Spleen (tissue), 11 donors: Measurements from ENCODE around the gene PDE10A. TPM values are rescaled to one million over a fixed set of nuclear protein-coding genes. Genes with fewer than 3 reads are reported as not detected.
A peak's percentile ranks its signal among the peaks of the same experiment; 100 is the strongest.

ENCODE experiments used
- DNase-seq: peaks from one replicate; pipeline ENCODE4 v3.0.0-alpha.2; 2020
- H3K27ac ChIP-seq, 8 donors: fragments of 200-600 bp; sonication (generic) in 7 of 8; 1 replicate in 4 of 8; 2 replicates in 4 of 8; pipeline versions ENCODE4 v1.5.0 to v1.8.0; 2016 to 2021; ENCODE audit warnings: inconsistent platforms in 4 of 8, mild to moderate bottlenecking in 4 of 8, moderate library complexity in 1 of 8
- H3K27me3 ChIP-seq, 7 donors: fragments of 200-600 bp; sonication (generic) in 6 of 7; replicated peaks in 1 of 7; 1 replicate in 4 of 7; 2 replicates in 3 of 7; pipeline versions ENCODE4 v1.5.0 to v1.8.0; 2016 to 2021; ENCODE audit warnings: inconsistent platforms in 3 of 7, mild to moderate bottlenecking in 1 of 7
- H3K36me3 ChIP-seq, 6 donors: fragments of 200-600 bp; sonication (generic) in 5 of 6; 1 replicate in 4 of 6; 2 replicates in 2 of 6; pipeline versions ENCODE4 v1.5.0 to v1.8.0; 2016 to 2021; ENCODE audit warnings: inconsistent platforms in 2 of 6
- H3K4me1 ChIP-seq, 6 donors: fragments of 200-600 bp; sonication (generic) in 5 of 6; 1 replicate in 3 of 6; 2 replicates in 3 of 6; pipeline versions ENCODE4 v1.5.0 to v1.8.0; 2016 to 2021; ENCODE audit warnings: inconsistent platforms in 3 of 6
- H3K4me3 ChIP-seq, 8 donors: fragments of 200-600 bp; sonication (generic) in 7 of 8; 1 replicate in 4 of 8; 2 replicates in 4 of 8; pipeline versions ENCODE4 v1.5.0 to v1.8.0; 2016 to 2021; ENCODE audit warnings: inconsistent platforms in 4 of 8, mild to moderate bottlenecking in 4 of 8, moderate library complexity in 2 of 8
- H3K9me3 ChIP-seq, 8 donors: fragments of 200-600 bp; sonication (generic) in 7 of 8; 1 replicate in 4 of 8; 2 replicates in 4 of 8; pipeline versions ENCODE4 v1.5.0 to v1.8.0; 2016 to 2021; ENCODE audit warnings: inconsistent platforms in 4 of 8
- POLR2A ChIP-seq, 3 donors: fragments of 450-650 bp; IDR thresholded peaks; one replicate each; pipeline ENCODE4 v1.5.1; 2017; ENCODE audit warnings: antibody characterized with exemption in 3 of 3, mild to moderate bottlenecking in 1 of 3
- POLR2AphosphoS5 ChIP-seq, 3 donors: sonication (generic); formaldehyde crosslinking; IDR thresholded peaks; one replicate each; pipeline ENCODE4 v1.5.1; 2017; ENCODE audit warnings: antibody characterized with exemption in 3 of 3
- WGBS, 5 donors: extraction: QIAGEN DNeasy Blood & Tissue Kit in 3 of 5; methylation state at CpG; one replicate each; pipeline versions ENCODE4 v1.1.5 to v1.1.7; 2013 to 2018; 5-methylcytosine and 5-hydroxymethylcytosine counted together
- intact Hi-C: fragments of 100-400 bp; cut with DNase I; formaldehyde crosslinking; loops from one replicate; pipeline ENCODE4 v1.15.0; 2023; ENCODE audit warnings: low total_unique reads
- polyA plus RNA-seq, 3 donors: library from polyadenylated mRNA; stranded (reverse); fragments of 200-250 nt; gene quantifications; one replicate each; pipeline ENCODE4 v1.2.1, GENCODE V29; 2013
- total RNA-seq, 7 donors: library from RNA; depleted of rRNA in 3 of 7; stranded (reverse); fragments of >200 nt in 3 of 7; fragmentation: NEBNext Ultra II Directional in 4 of 7; extraction: Animal tissue kit (Norgen Biotek cat#: 25700) in 4 of 7; gene quantifications; one replicate each; pipeline versions ENCODE4 v1.1.0 to v1.2.1, GENCODE V29; 2016 to 2021
- TF ChIP-seq, protein P1 (sequence below), 11 experiments: fragments of 200-600 bp in 7 of 11; fragments of 450-650 bp in 4 of 11; sonication (generic) in 4 of 11; IDR thresholded peaks in 8 of 11; conservative IDR thresholded peaks in 3 of 11; 1 replicate in 7 of 11; 2 replicates in 4 of 11; pipeline versions ENCODE4 v1.4.0 to v1.8.0; 2016 to 2021; ENCODE audit warnings: antibody characterized with exemption in 11 of 11, inconsistent platforms in 4 of 11, mild to moderate bottlenecking in 1 of 11
- donor health status: healthy with polysubstance abuse.
- donor health status: DM: no; HTN: no; CAD: no; lungs with moderate emphysema.
- donor health status: DM: no; HTN: no; CAD: no.
- donor health status: Bipolar disorder and iron deficiency.
- donor health status: healthy.
- donor health status: DM: no; HTN: no; CAD: no.
- donor health status: DM: yes; HTN: yes; CAD: no.

PDE10A gene
- total and polyA plus RNA-seq, 10 donors = 1.1 to 28.2 (median 9.6) TPM

DNA sequence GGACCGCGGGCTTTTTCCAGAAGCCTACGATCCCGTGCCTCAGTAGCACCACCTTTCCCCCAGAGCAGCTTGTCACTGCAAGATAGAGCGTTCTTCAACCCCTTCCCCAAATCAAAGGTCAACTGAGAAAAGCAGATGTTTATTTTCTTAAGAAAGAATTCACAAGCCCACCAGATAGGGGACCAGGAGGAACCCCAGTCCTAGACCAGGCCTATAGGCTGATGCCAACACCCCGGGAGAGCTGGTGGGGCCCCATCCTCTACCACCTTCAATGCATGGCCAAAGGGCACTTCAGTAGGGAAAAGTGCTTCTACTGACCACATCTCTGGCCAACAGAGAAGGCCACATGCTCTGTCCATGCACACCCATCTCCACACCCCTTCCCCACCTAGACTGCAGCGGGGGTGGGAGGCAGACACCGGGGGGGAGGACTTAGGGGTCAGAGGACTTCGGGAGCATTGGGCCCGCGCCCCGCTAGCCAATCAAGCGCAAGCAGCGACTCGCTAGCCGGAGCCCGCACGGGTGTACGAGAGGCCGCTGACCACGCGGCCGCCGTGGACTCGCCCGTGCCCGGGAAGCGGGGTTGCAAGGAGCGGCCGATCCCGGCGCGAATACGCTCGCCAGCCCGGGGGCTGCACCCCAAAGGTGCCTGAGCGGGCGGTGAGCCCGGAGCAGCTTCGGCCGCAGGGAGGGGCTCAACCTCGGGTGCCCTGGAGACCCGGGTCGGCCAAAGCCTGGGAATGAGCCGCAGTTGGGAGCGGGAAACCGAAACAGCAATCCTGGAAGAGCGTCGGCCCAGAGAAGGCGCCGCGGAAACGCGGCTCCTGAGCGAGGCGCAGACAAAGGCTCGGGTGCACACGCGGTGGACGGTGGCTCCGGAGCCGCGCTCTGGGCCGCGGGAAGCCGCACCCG lies 2.8 kb downstream of the PDE10A start:
- no peaks in the 10 kb centered on the region for H3K9me3 ChIP-seq
- DNase-seq = no peak
- H3K27ac ChIP-seq = peak overlapping the region in 5 of 8 donors; percentile 44 to 85 (median 75)
- TF ChIP-seq, protein P1, sequence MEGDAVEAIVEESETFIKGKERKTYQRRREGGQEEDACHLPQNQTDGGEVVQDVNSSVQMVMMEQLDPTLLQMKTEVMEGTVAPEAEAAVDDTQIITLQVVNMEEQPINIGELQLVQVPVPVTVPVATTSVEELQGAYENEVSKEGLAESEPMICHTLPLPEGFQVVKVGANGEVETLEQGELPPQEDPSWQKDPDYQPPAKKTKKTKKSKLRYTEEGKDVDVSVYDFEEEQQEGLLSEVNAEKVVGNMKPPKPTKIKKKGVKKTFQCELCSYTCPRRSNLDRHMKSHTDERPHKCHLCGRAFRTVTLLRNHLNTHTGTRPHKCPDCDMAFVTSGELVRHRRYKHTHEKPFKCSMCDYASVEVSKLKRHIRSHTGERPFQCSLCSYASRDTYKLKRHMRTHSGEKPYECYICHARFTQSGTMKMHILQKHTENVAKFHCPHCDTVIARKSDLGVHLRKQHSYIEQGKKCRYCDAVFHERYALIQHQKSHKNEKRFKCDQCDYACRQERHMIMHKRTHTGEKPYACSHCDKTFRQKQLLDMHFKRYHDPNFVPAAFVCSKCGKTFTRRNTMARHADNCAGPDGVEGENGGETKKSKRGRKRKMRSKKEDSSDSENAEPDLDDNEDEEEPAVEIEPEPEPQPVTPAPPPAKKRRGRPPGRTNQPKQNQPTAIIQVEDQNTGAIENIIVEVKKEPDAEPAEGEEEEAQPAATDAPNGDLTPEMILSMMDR (IDR thresholded peaks at IDR 0.05 in 8 of 11, conservative IDR thresholded peaks at IDR 0.05 in 3 of 11) = no peak
- peak in 2 of 3 donors; percentile 17 to 47 for TF ChIP-seq POLR2AphosphoS5 (IDR thresholded peaks at IDR 0.05)
- H3K27me3 ChIP-seq = peaks cover 0 to 67% (median 42%) of the 10 kb centered on the region in 7 donors
- 15 to 18% (median 17%) methylated on average over 57 to 67 of the region's 67 CpGs for WGBS, 5 donors
- peak overlapping the region; percentile 16 to 72 (median 50) for H3K4me3 ChIP-seq
- no peaks in the 10 kb centered on the region for H3K36me3 ChIP-seq
- peaks cover 0 to 46% (median 24%) of the 10 kb centered on the region in 6 donors for H3K4me1 ChIP-seq
- intact Hi-C loops = loop anchor here (10.0 kb wide), 2 partner anchors 95 to 215 kb away; no protein-coding TSS in a partner anchor

DNA sequence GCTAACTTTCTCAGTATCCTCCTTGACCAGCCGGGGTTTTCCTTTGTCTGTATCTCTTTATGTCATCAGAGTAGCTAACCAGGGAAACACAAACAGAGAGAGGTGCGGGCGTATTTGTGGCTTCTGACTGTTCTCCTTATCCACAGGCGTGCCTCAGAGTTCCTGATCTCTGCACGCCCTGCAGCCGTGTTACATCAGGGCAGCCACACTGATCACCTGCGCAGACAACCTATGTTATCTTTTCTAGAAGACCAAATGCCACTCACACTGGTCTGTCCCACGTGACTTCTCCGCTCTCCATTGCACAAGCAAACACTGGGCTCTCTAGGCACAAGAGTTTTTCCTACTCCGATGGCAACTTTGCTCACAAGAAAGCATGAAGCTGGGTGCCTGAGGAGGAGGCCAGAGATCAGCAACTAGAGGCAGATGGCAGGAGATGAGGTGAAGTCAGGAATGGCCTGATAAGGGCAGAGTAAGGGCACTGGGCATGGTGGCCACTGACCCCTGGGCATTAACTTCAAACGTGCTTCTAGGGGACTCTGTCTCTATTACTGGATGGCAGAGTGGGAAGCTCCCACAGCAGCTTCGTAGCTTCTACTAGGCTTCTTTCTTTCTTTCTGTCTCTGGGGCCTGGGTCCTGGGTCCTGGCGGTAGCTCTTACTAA lies 4.5 kb downstream of the PDE10A start:
- Histone ChIP-seq H3K4me3 (no peak overlapping the region), H3K9me3 (no peaks in the 10 kb centered on the region), H3K36me3 (no peaks in the 10 kb centered on the region), H3K4me1 (peaks cover 0 to 33% (median 13%) of the 10 kb centered on the region in 6 donors), H3K27me3 (peaks cover 0 to 50% (median 26%) of the 10 kb centered on the region in 7 donors), H3K27ac (no peak overlapping the region)
- intact Hi-C loops = loop anchor here (10.0 kb wide), 1 partner anchor 94 kb away; no protein-coding TSS in a partner anchor
- TF ChIP-seq POLR2A (IDR thresholded peaks at IDR 0.05) (no peak), POLR2AphosphoS5 (IDR thresholded peaks at IDR 0.05) (no peak)
- TF ChIP-seq, protein P1 (IDR thresholded peaks at IDR 0.05 in 8 of 11, conservative IDR thresholded peaks at IDR 0.05 in 3 of 11) = no peak
- 86 to 95% (median 90%) methylated on average over 13 of the region's 13 CpGs for WGBS, 5 donors
- DNase-seq = no peak

DNA sequence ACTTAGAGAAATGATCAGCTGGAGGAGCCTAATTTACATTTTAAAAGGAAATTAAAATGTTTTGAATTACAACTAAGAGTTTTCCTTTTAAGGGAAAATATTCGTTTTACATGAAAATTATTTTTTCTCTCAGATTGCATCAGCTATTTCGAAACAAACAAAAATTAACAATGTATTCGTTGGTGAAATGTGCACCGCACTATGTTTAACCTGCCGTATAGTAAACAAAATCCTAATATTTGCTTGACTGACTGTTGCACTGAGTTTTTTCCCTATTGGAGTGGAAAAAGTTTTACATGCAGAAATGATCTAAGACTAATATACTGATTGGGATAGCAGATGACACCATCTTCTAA lies 5.7 kb downstream of the PDE10A start:
- H3K9me3 ChIP-seq = no peaks in the 10 kb centered on the region
- H3K27ac ChIP-seq = no peak overlapping the region
- peaks cover 0 to 24% (median 8%) of the 10 kb centered on the region in 6 donors for H3K4me1 ChIP-seq
- no peaks in the 10 kb centered on the region for H3K36me3 ChIP-seq
- peaks cover 0 to 39% (median 16%) of the 10 kb centered on the region in 7 donors for H3K27me3 ChIP-seq
- no peak overlapping the region for H3K4me3 ChIP-seq
- DNase-seq = no peak
- intact Hi-C loops = loop anchor here (10.0 kb wide), 1 partner anchor 93 kb away; no protein-coding TSS in a partner anchor
- TF ChIP-seq POLR2AphosphoS5 (IDR thresholded peaks at IDR 0.05) (no peak), POLR2A (IDR thresholded peaks at IDR 0.05) (no peak)
- TF ChIP-seq, protein P1 (IDR thresholded peaks at IDR 0.05 in 8 of 11, conservative IDR thresholded peaks at IDR 0.05 in 3 of 11) = no peak
- WGBS, 5 donors = 83 to 86% (median 85%) methylated on average over 5 of the region's 5 CpGs
